ENCODE results near the gene EXOC3. TPM values are rescaled to one million over a fixed set of nuclear protein-coding genes. Genes with fewer than 3 reads are reported as not detected.
A peak's percentile ranks its signal among the peaks of the same experiment; 100 is the strongest.

Gene EXOC3
- total RNA-seq, 4 donors from 2014 or later, result 44.3 to 81.7 (median 54.0) TPM

GRCh38 chr5:428754-429452 is 14.1 kb upstream of the EXOC3 start:
- in situ Hi-C loops (cut with MboI; ENCODE audit: low sequenced_read_pairs in 4 of 4), result no loop called here
- no peaks in the 10 kb centered on the region for H3K4me1 ChIP-seq
- DNase-seq, result no peak
- ATAC-seq, result no peak
- no peaks in the 10 kb centered on the region for H3K9me3 ChIP-seq
- no peak overlapping the region for H3K4me3 ChIP-seq
- peaks cover 3 to 20% (median 12%) of the 10 kb centered on the region in 3 donors for H3K27me3 ChIP-seq
- TF ChIP-seq POLR2A (IDR thresholded peaks at IDR 0.05) (no peak), CTCF (IDR thresholded peaks at IDR 0.05 in 4 of 5, conservative IDR thresholded peaks at IDR 0.05 in 1 of 5) (no peak)
- intact Hi-C loops (cut with DNase I; ENCODE audit: low total_unique reads), result no loop called here
- H3K36me3 ChIP-seq, result no peaks in the 10 kb centered on the region
- no peak overlapping the region for H3K27ac ChIP-seq

GRCh38 chr5:429453-430188 is 13.4 kb upstream of the EXOC3 start:
- Histone ChIP-seq H3K4me1 (no peaks in the 10 kb centered on the region), H3K27me3 (peaks cover 3 to 20% (median 12%) of the 10 kb centered on the region in 3 donors), H3K27ac (no peak overlapping the region), H3K4me3 (no peak overlapping the region), H3K36me3 (no peaks in the 10 kb centered on the region), H3K9me3 (no peaks in the 10 kb centered on the region)
- in situ Hi-C loops (cut with MboI; ENCODE audit: low sequenced_read_pairs in 4 of 4) (no loop called here), intact Hi-C loops (cut with DNase I; ENCODE audit: low total_unique reads) (no loop called here)
- no peak for DNase-seq
- no peak for ATAC-seq
- TF ChIP-seq POLR2A (IDR thresholded peaks at IDR 0.05) (no peak), CTCF (IDR thresholded peaks at IDR 0.05 in 4 of 5, conservative IDR thresholded peaks at IDR 0.05 in 1 of 5) (no peak)

GRCh38 chr5:430214-430925 is 12.6 kb upstream of the EXOC3 start:
- Histone ChIP-seq H3K27me3 (peaks cover 3 to 20% (median 12%) of the 10 kb centered on the region in 3 donors), H3K4me1 (no peaks in the 10 kb centered on the region), H3K36me3 (no peaks in the 10 kb centered on the region), H3K9me3 (no peaks in the 10 kb centered on the region), H3K27ac (no peak overlapping the region), H3K4me3 (no peak overlapping the region)
- TF ChIP-seq CTCF (IDR thresholded peaks at IDR 0.05 in 4 of 5, conservative IDR thresholded peaks at IDR 0.05 in 1 of 5) (no peak), POLR2A (IDR thresholded peaks at IDR 0.05) (no peak)
- in situ Hi-C loops (cut with MboI; ENCODE audit: low sequenced_read_pairs in 4 of 4) (no loop called here), intact Hi-C loops (cut with DNase I; ENCODE audit: low total_unique reads) (no loop called here)
- DNase-seq (no peak), ATAC-seq (no peak)

- no peak for DNase-seq
- in situ Hi-C loops (cut with MboI; ENCODE audit: low sequenced_read_pairs in 4 of 4) (no loop called here), intact Hi-C loops (cut with DNase I; ENCODE audit: low total_unique reads) (no loop called here)
- ATAC-seq, result no peak
- H3K36me3 ChIP-seq, result no peaks in the 10 kb centered on the region
- no peaks in the 10 kb centered on the region for H3K9me3 ChIP-seq
- H3K4me3 ChIP-seq, result no peak overlapping the region
- TF ChIP-seq CTCF (IDR thresholded peaks at IDR 0.05 in 4 of 5, conservative IDR thresholded peaks at IDR 0.05 in 1 of 5), result peak in 2 of 5 experiments; percentile 18 to 52
- TF ChIP-seq POLR2A (IDR thresholded peaks at IDR 0.05), result no peak
- no peak overlapping the region for H3K27ac ChIP-seq
- no peaks in the 10 kb centered on the region for H3K4me1 ChIP-seq
- H3K27me3 ChIP-seq, result peaks cover 3 to 20% (median 12%) of the 10 kb centered on the region in 3 donors
Observed at GRCh38 chr5:431001-431710, 11.8 kb upstream of the EXOC3 start.

Measured in gastrocnemius medialis (tissue), 4 donors.